ENCODE measurements around the gene CHI3L2.

CHI3L2 gene

GRCh38 chr1:111227434-111227833 is at the start of gene CHI3L2:
TSS of gene CHI3L2 (plus strand) at chr1:111227713. CDS start at chr1:111227730, 17 bp downstream.
- no peaks in the 10 kb centered on the region for H3K36me3 ChIP-seq (ENCODE audit: control insufficient read depth, insufficient read depth, low read length)
- no peaks in the 10 kb centered on the region for H3K9me3 ChIP-seq (ENCODE audit: control insufficient read depth, insufficient read depth, low read length)
- H3K9ac ChIP-seq (ENCODE audit: low read depth, low read length), result no peak within 1 kb of the TSS
- no peak within 1 kb of the TSS for H3K4me3 ChIP-seq (ENCODE audit: low read depth, low read length)
- H3K4me1 ChIP-seq (ENCODE audit: control insufficient read depth, insufficient read depth, low read length), result peaks cover 8% of the 10 kb centered on the region
- H3K27me3 ChIP-seq (ENCODE audit: control insufficient read depth, insufficient read depth, low read length), result no peaks in the 10 kb centered on the region

GRCh38 chr1:111179968-111180533 is 47.5 kb upstream of the CHI3L2 start:
- Histone ChIP-seq H3K27me3 (ENCODE audit: control insufficient read depth, insufficient read depth, low read length) (no peaks in the 10 kb centered on the region), H3K4me1 (ENCODE audit: control insufficient read depth, insufficient read depth, low read length) (no peaks in the 10 kb centered on the region), H3K9ac (ENCODE audit: low read depth, low read length) (no peak overlapping the region), H3K4me3 (ENCODE audit: low read depth, low read length) (no peak overlapping the region), H3K9me3 (ENCODE audit: control insufficient read depth, insufficient read depth, low read length) (no peaks in the 10 kb centered on the region), H3K36me3 (ENCODE audit: control insufficient read depth, insufficient read depth, low read length) (no peaks in the 10 kb centered on the region)

GRCh38 chr1:111182052-111182451 is 45.5 kb upstream of the CHI3L2 start:
- H3K36me3 ChIP-seq (ENCODE audit: control insufficient read depth, insufficient read depth, low read length), result peaks cover 3% of the 10 kb centered on the region
- no peaks in the 10 kb centered on the region for H3K27me3 ChIP-seq (ENCODE audit: control insufficient read depth, insufficient read depth, low read length)

DNA sequence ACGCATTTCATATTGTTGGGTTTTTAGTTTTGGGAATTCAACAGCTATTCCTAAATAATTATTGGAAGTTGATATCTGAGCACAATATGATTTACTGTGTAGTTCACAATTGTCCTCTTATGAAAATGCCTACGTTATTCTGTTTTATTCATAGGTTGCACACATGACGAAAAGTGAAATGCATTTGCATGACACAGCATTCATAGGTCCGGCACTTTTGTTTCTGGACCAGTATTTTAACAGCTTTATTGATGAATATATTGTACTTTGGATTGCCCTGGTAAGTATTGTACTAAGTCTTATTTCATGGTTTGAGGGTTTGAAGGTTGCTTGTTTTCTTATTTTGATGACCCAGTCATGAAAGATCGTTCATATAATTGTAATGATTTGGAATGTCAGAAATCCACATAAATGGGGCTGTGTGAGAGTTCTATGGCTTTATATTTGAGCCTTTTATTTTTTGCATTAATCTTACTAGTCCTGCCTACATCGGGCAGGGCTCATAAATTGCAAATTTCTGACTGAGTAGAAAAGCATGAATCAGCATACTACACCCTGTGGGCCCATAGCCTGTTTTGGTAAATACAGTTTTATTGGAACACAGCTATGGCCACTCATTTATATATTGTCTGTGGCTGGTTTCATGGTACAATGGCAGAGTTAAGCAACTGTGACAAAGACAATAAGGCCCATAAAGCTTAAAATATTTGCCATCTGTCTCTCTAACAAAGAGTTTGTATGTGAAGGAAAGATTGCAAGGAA is 44.0 kb upstream of the CHI3L2 start:
- no peaks in the 10 kb centered on the region for H3K27me3 ChIP-seq (ENCODE audit: control insufficient read depth, insufficient read depth, low read length)
- no peak overlapping the region for H3K4me3 ChIP-seq (ENCODE audit: low read depth, low read length)
- H3K4me1 ChIP-seq (ENCODE audit: control insufficient read depth, insufficient read depth, low read length), result no peaks in the 10 kb centered on the region
- H3K9me3 ChIP-seq (ENCODE audit: control insufficient read depth, insufficient read depth, low read length), result no peaks in the 10 kb centered on the region
- peaks cover 3% of the 10 kb centered on the region for H3K36me3 ChIP-seq (ENCODE audit: control insufficient read depth, insufficient read depth, low read length)
- no peak overlapping the region for H3K9ac ChIP-seq (ENCODE audit: low read depth, low read length)

More at GRCh38 chr1:111182052-111182451, 45.5 kb upstream of the CHI3L2 start:
- Histone ChIP-seq H3K4me1 (ENCODE audit: control insufficient read depth, insufficient read depth, low read length) (no peaks in the 10 kb centered on the region), H3K9ac (ENCODE audit: low read depth, low read length) (no peak overlapping the region), H3K4me3 (ENCODE audit: low read depth, low read length) (no peak overlapping the region), H3K9me3 (ENCODE audit: control insufficient read depth, insufficient read depth, low read length) (no peaks in the 10 kb centered on the region)

DNA sequence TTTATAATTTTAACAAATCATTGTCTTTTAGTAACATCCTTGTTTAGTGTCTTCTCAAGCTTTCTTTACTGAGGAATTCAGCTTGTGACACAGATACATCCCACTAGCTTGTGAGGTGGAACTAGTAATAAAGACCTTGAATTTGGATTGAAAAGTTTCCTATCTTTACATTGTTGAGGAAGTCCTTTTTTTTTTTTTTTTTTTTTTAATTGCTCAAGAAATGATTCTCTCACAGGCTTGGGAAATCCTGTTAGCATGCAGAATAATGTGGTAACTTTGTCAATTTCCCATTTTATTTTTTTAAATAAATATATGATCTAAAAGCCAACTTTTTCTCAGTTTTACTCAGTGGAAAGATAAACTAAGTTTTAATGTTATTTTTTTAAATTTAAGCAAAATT is 42.9 kb upstream of the CHI3L2 start:
- Histone ChIP-seq H3K27me3 (ENCODE audit: control insufficient read depth, insufficient read depth, low read length) (no peaks in the 10 kb centered on the region), H3K36me3 (ENCODE audit: control insufficient read depth, insufficient read depth, low read length) (peaks cover 3% of the 10 kb centered on the region), H3K4me3 (ENCODE audit: low read depth, low read length) (no peak overlapping the region), H3K4me1 (ENCODE audit: control insufficient read depth, insufficient read depth, low read length) (no peaks in the 10 kb centered on the region), H3K9ac (ENCODE audit: low read depth, low read length) (no peak overlapping the region), H3K9me3 (ENCODE audit: control insufficient read depth, insufficient read depth, low read length) (no peaks in the 10 kb centered on the region)

DNA sequence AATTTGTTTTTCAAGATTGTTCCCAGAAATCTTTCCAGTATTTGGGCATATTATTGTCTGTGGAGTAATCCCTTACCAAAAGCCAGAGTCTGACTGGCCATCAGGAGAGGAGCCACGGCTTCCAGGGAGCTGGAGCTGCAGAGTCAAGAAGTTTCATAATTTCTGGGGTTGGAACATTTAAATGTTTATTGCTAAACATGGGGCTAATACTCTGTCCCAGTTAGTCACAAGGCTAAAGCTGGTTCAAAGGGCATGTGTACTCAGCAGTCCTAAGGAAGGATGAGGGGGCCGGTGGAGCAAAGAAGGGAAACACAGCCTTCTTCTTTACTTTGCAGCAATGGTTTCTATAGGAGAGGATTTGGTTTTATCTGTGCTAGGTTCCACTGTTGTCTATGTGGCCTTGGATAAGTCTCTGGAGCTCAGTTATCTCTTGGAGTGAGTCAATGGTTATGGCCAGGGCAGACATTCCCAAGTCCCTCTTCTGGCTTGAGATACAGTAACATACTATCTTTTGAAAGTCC is 36.5 kb upstream of the CHI3L2 start:
- Histone ChIP-seq H3K4me1 (ENCODE audit: control insufficient read depth, insufficient read depth, low read length) (peaks cover 2% of the 10 kb centered on the region), H3K36me3 (ENCODE audit: control insufficient read depth, insufficient read depth, low read length) (peaks cover 3% of the 10 kb centered on the region), H3K9me3 (ENCODE audit: control insufficient read depth, insufficient read depth, low read length) (no peaks in the 10 kb centered on the region), H3K4me3 (ENCODE audit: low read depth, low read length) (no peak overlapping the region), H3K27me3 (ENCODE audit: control insufficient read depth, insufficient read depth, low read length) (no peaks in the 10 kb centered on the region), H3K9ac (ENCODE audit: low read depth, low read length) (no peak overlapping the region)

GRCh38 chr1:111191496-111191895 is 36.0 kb upstream of the CHI3L2 start:
- Histone ChIP-seq H3K9ac (ENCODE audit: low read depth, low read length) (no peak overlapping the region), H3K4me3 (ENCODE audit: low read depth, low read length) (no peak overlapping the region), H3K4me1 (ENCODE audit: control insufficient read depth, insufficient read depth, low read length) (peaks cover 2% of the 10 kb centered on the region), H3K9me3 (ENCODE audit: control insufficient read depth, insufficient read depth, low read length) (no peaks in the 10 kb centered on the region), H3K27me3 (ENCODE audit: control insufficient read depth, insufficient read depth, low read length) (no peaks in the 10 kb centered on the region), H3K36me3 (ENCODE audit: control insufficient read depth, insufficient read depth, low read length) (peaks cover 3% of the 10 kb centered on the region)

- no peaks in the 10 kb centered on the region for H3K36me3 ChIP-seq (ENCODE audit: control insufficient read depth, insufficient read depth, low read length)
These were observed 35.4 kb upstream of the CHI3L2 start for GRCh38 chr1:111192074-111192473.

GRCh38 chr1:111192658-111193519 is 34.6 kb upstream of the CHI3L2 start:
- Histone ChIP-seq H3K9ac (ENCODE audit: low read depth, low read length) (no peak overlapping the region), H3K4me1 (ENCODE audit: control insufficient read depth, insufficient read depth, low read length) (peaks cover 2% of the 10 kb centered on the region)

More at GRCh38 chr1:111192074-111192473, 35.4 kb upstream of the CHI3L2 start:
- H3K27me3 ChIP-seq (ENCODE audit: control insufficient read depth, insufficient read depth, low read length), result no peaks in the 10 kb centered on the region
- no peaks in the 10 kb centered on the region for H3K9me3 ChIP-seq (ENCODE audit: control insufficient read depth, insufficient read depth, low read length)
- no peak overlapping the region for H3K9ac ChIP-seq (ENCODE audit: low read depth, low read length)
- H3K4me3 ChIP-seq (ENCODE audit: low read depth, low read length), result no peak overlapping the region
- peaks cover 2% of the 10 kb centered on the region for H3K4me1 ChIP-seq (ENCODE audit: control insufficient read depth, insufficient read depth, low read length)

GRCh38 chr1:111193712-111194480 is 33.6 kb upstream of the CHI3L2 start:
- Histone ChIP-seq H3K9ac (ENCODE audit: low read depth, low read length) (no peak overlapping the region), H3K9me3 (ENCODE audit: control insufficient read depth, insufficient read depth, low read length) (no peaks in the 10 kb centered on the region), H3K4me1 (ENCODE audit: control insufficient read depth, insufficient read depth, low read length) (peaks cover 2% of the 10 kb centered on the region), H3K27me3 (ENCODE audit: control insufficient read depth, insufficient read depth, low read length) (no peaks in the 10 kb centered on the region), H3K36me3 (ENCODE audit: control insufficient read depth, insufficient read depth, low read length) (no peaks in the 10 kb centered on the region), H3K4me3 (ENCODE audit: low read depth, low read length) (no peak overlapping the region)

More at GRCh38 chr1:111192658-111193519, 34.6 kb upstream of the CHI3L2 start:
- Histone ChIP-seq H3K4me3 (ENCODE audit: low read depth, low read length) (no peak overlapping the region), H3K9me3 (ENCODE audit: control insufficient read depth, insufficient read depth, low read length) (no peaks in the 10 kb centered on the region), H3K27me3 (ENCODE audit: control insufficient read depth, insufficient read depth, low read length) (no peaks in the 10 kb centered on the region), H3K36me3 (ENCODE audit: control insufficient read depth, insufficient read depth, low read length) (no peaks in the 10 kb centered on the region)
